T47D (cell line): ENCODE data around the gene AMPH.
"Not testable (repeated sequence)": the region's sequence is repeated elsewhere in the genome, so short reads cannot be mapped to it uniquely, and the experiment has no call there.

Source experiments
- DNase-seq, 2 experiments: peaks; one replicate each; pipeline versions ENCODE4 v3.0.0 to v3.0.0-alpha.2; 2011 to 2012; ENCODE audit warnings: low read depth in 1 of 2, low spot score in 1 of 2
- JUND ChIP-seq: IDR thresholded peaks from 2 replicates; pipeline ENCODE4 v1.6.1; 2012; ENCODE audit warnings: low read depth
- in situ Hi-C: cut with HindIII; loops from 2 replicates; pipeline ENCODE4 v1.10.0; 2016; ENCODE audit warnings: low sequenced_read_pairs, low pct_unique_long_range_greater_than_20kb

AMPH gene

DNA sequence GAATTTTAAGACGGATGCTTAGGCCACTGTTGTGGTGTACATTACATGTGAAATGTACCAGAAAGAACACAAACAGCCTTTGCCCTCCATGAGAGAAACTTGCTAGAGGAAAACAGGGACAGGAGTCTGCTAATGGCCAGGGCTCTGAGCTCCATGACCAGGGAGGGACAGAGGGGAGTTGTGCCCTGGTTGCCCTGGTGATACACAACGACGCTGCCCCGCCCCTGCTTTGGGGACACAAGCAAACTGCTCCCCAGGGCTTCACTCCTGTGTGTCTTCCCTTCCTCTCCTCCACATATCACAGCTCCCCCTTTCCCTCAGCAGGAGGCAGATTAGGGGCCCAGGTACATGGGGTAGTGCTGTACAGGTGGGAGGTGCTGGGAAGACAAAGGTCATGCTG, 36.2 kb downstream of the AMPH start:
- in situ Hi-C loops, result no loop called here
- no peak for TF ChIP-seq JUND
- DNase-seq, result no peak

DNA sequence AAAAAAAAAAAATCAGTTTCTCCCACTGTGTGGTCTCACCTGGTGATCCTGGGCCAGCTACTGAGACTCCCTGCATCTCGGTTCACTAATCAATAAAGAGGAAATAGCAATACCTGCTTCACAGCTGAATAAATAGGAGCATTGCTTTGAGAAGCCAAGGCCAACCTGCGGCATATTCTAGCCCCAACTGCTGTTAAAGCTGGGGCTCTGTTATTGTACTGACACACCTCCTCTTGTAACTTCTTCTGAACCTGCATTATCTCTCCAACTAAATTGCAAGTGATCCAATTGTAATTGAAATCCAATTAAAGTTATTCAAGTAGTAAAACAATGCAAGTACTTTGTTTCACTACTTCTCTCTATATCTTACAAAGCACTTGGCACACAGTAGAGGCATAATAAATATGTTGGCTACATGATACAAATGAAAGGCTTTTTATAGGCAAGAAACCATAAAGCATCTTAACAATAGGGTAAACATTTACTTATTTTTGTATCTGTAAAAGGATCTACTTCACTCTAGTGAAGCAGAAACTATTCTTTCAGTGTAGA, 38.4 kb downstream of the AMPH start:
- TF ChIP-seq JUND, result no peak

DNA sequence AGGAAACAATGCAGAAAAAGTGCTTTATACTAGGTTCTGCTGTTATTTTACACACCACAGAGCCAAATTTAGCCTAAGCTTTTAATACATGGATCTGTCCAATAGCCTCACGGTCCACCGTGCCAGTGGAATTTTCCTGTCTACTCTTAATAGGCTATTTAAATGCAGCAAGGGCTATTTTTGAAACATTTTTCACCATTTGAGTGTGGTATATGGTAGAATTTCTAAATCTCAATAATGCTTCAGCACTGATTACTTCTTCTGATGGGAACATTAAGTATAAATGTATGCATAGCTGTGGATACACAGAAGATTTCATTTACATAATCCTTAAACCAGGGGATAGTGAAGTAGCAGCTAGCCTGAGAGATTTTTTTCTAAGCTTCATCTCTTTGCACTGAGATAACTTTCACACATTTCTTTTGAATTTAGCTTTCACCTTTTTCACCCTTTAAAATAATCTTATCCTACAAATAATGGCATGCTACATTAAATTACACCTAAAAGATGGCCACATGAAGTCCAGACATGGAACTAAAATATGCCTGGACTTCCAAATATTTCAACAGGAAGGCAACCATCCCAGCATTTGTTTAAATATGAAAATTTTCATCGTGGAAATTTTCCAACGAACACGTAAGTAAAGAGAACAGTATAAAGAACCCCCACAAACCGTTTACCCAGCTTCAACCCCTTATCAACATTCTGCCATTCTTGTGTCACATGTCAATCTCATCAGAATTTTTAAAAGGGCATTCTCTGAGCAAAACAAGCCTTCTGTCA, 45.4 kb downstream of the AMPH start:
- in situ Hi-C loops, result no loop called here
- no peak for TF ChIP-seq JUND
- no peak for DNase-seq

More for the DNA sequence above, 38.4 kb downstream of the AMPH start:
- in situ Hi-C loops, result no loop called here
- no peak for DNase-seq

DNA sequence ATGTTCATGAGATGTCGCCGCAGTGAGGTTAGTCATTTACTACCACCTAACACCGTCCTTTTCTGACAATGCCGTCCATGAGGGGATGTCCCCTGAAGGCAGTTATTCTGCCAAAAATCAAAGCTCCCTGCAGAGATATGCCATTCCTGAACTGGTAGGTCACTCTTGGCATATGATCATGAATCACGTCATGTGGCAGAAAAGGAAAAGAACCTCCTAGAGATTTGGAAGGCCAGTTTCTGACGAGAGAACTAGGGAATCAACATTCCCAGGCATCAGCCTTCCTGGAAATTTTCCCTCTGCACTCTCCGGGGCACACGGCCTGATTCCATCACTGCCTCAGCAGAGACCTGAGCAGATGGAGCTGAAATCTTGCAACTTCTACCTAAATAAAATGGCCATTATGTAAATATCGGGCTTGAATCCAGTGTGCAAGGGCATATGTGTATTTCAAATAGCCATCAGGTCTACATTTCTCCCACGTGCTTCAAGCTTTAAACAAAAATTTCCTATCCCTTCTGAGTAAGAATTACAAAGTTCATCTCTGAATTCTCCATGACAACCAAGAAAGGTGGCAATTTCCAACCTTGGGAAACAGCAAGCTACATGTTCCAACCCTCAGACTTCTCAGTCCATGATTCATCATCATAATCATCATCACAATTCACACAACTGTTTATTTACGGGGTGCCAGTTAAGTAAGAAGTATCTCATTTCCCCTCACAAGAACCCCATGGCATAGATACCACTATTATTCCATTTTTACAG, 46.5 kb downstream of the AMPH start:
- TF ChIP-seq JUND, result no peak
- in situ Hi-C loops, result no loop called here
- DNase-seq, result no peak

DNA sequence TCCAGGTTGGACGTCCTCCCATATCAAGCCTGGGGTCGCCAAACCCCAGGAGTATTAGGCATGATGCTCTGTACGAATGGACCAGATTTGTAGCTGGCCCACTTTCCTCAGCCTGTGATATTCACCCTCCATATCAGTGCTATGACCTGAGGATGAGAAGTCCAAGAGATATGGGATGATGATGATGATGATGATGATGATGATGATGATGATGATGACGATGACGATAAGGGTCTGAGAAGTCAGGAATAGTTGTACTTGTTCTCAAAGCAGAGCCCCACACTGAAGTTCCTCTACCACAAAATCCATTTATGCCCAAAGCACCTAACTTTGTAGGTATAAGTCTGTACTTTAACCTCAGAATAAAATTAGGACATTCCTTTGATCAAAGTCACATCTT, 50.7 kb downstream of the AMPH start:
- TF ChIP-seq JUND, result no peak
- in situ Hi-C loops, result no loop called here

DNA sequence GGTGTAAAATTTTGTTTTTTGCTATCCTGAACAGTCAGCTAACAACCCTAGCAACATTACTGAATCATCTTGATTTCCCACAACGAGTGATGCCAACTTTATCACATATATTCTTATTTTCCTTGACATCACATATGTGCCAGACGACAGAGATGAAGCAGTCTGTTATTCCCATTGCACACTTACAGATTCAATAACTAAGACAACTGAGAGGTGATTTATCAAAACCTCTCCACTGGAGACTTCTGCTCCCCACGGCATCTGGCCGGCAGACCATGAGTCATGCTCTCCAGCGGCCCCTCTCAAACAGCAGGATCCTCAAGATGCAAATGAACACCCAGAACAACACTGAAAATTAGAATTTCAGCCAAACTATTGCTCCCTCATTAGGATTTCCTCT, 57.1 kb downstream of the AMPH start:
- TF ChIP-seq JUND, result no peak
- in situ Hi-C loops, result no loop called here
- no peak for DNase-seq

More for the DNA sequence above, 50.7 kb downstream of the AMPH start:
- no peak for DNase-seq

DNA sequence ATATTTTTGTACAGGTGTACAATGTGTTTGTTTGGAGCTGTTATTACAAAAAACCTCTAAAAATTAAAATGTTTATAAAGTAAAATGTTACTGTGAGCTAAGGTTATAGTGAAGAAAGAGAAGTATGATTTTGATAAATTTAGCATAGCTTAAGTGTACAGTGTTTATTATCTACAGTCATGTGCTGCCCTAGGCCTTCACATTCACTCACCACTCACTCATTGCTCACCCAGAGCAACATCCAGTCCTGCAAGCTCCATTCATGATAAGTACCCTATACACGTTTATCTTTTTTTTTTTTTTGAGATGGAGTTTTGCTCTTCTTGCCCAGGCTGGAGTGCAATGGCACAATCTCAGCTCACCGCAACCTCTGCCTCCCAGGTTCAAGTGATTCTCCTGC, 59.6 kb downstream of the AMPH start:
- DNase-seq, in situ Hi-C loops: not testable (repeated sequence)

DNA sequence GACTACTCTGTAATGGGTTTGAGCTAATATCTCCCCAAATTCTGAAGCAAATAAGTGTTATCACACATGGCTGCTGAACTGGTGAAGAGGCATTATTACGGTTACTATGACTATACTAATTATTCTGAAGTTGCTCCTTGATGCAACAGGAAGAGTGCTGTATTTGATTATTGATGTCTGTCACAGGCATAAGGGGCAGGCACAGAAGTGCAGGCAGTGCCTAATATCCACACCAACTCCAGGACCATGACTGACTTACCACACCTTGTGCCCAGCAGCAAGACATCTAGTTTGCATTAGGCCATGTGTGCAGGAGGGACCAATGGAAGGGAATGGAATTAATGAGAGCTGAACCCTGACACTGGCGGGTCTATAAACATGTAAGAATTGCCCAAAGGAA, 62.7 kb downstream of the AMPH start:
- no peak for DNase-seq
- TF ChIP-seq JUND, result no peak
- in situ Hi-C loops, result no loop called here

DNA sequence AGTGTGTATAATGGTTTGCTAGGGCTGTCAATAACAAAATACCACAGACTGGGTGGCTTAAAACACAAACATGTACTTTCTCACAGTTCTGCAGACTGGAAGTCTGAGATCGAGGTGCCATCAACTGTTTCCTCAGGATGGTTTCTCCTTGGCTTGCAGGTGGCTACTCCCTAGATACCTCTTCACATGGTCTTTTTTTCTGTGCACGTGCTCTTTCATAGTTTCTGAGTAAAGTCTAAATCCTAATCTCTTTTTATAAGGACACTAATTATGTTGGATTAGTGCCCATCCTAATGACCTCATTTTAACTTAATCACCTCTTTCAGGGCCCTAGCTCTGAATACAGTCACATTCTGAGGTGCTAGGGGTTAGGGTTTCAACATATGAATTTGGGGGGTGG, 65.9 kb downstream of the AMPH start:
- DNase-seq, result no peak
- in situ Hi-C loops, result no loop called here
- TF ChIP-seq JUND, result no peak

DNA sequence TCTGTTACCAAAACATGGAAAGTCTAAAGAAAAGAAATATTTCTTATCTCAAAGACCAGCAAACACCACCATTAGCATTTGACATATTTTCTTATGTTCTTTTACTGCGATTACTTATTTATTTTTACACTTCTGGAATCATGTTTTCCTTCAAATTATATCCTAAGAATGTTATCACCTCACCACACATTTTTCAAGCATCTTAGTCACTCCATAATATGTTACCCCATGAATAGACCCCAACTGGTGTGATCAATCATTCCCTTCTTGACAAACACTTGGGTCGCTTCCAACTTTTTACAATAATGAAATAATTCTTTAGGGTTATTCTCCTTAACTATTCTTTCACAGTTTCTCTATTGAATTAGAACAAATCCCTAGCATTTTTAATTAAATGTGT, 67.4 kb downstream of the AMPH start:
- in situ Hi-C loops, result no loop called here
- no peak for TF ChIP-seq JUND
- no peak for DNase-seq

DNA sequence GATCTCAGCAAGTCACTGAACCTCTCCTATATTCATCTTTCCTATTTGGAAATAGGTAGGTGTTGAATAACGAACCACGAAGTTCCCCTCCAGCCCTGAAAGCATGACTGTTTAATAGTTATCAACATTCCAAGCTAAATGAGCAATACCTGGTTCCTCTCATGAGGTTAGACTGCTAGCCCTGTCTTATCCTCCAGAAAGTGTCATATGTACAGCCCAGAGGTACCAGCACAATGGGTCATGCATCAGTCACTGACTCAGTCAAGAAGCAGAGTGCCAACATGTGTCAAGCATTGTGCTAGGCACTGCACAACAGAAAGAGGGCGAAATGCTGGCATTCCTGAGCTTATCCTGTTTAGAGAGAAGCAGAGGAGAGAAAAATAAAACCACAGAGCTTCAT, 70.0 kb downstream of the AMPH start:
- in situ Hi-C loops, result no loop called here
- DNase-seq, result no peak
- no peak for TF ChIP-seq JUND

DNA sequence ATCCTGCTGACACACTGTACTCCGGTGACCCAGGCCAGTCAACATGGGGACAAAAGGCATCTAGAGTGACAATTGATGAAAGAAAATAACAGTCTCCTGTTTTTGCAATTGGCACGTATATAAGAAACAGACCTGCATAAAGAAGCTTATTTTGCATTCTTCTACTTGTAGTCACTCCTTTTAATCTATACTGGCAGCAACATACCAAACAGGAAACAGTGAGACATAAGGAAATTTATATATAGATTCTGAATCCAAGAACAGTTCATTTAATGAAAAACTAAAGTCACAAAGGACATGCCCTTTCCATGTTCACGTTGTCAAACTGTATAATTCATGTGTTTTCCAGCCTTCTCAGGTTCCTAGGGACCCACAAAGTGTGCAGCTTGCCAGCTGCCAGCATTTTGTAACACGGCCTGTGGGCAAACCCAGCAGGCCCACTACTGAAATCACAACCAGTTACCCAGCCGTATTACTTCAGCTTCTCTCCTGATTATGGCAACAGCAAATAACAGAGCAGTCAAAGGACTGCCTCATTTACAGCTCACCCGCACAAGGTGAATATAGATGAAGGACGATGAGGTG, 72.3 kb downstream of the AMPH start:
- no peak for TF ChIP-seq JUND
- in situ Hi-C loops, result no loop called here
- no peak for DNase-seq

DNA sequence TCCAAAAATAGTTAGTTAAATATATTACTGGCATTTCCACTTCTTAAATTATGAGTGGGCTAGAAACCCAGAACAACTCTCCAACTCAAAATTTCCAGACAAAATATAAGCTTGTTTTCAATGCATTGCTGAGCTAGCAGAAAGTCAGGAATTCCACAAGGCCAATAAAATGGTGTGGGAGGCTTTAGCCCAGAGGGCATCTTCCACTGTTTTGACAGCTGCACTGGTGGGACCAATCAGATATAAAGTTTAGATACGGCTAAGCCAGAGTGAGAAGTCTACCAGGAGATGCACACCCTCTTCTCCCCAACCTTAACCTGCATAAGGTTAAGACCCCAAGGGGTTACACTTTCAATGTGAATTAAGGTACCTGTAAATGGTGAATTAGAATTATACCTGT, 76.6 kb downstream of the AMPH start:
- no peak for TF ChIP-seq JUND
- DNase-seq, result no peak
- in situ Hi-C loops, result no loop called here
